ENCODE results near the gene PROK1.

Gene PROK1

DNA sequence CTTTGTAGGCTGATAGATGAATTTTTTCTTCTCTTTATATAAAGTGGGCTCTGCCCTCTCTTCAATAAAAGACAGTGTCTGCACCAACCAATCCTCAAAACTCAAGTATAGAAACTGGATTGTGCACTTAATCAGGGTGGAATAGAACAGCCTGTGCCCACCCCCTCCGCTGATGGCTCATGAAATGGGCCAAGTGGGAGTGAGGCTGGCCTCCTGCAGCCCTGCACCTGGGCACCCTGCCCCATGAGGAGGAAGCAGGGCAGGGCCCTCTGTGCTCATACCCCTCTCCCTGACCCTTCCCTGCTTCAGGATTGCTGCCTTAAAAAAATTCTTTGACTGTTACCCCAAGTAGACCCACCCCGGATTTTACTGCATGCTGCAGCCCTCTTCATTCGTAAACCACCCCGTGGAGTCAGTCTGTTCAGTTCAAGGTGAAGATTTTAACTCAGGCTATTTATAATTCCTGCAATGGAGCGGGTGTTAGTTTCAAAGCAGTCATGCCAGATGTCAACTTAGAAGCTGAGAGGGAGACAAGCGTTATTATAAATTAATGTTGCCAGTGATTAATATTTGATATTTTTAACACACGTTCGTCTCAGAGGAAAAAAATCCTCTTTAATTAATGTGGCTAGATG, 15.8 kb downstream of the PROK1 start:
- DNase-seq: no peak

DNA sequence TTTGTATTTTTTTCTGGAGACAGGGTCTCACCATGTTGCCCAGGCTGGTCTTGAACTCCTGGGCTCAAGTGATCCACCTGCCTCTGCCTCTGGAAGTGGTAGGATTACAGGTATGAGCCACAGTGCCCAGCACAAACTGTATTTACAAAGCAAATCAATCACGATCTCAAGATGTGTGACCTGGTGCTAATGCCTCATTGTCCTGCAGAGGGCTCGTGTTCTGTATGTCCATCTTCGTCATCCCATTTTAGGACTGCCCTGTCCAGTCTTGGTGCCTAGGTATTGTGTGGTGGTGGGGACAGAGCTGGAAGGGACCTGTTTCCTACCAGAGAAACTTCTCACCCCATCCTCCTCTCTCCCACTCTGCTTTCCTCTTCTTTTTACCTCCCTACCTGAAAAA, 20.2 kb downstream of the PROK1 start:
- no peak for DNase-seq

DNA sequence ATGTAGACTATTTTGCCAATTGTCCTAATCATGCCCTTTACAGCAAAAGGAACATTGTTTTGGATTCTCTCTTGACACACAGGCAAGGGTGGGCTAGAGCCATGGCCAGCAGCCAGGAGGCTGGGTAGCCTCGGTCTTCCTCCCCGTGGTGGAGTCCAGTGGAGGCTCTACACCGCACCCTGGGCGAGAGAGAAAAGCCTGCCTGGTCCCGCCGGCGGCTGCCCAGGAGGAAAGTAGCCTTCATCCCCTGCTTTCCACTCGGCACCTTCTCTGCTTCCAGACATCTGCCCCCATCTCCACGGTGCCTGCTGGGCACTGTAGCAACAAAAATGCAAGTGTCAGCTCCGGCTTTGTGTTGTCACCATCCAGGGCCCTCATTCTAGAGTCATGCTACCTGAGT, 21.6 kb downstream of the PROK1 start:
- no peak for DNase-seq

DNA sequence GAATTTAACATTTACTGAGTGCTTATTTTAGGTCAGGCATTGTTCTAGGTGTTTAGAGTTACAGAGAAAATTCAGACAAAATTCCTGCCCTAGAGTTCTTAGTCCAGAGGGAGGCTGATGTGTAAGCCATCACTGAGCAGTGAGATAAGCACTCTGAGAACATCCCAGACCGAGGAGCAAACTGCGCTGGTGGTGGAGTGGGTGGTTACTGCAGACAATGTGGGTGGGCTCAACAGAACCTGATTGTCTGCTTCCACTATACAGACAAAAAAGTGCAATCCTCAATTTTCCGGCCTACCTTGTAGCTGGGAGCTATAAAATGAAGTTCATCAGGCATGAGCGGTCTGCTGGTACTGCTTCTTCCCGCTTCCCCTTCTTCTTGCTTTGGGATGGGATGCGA, 23.5 kb downstream of the PROK1 start:
- no peak for DNase-seq

DNA sequence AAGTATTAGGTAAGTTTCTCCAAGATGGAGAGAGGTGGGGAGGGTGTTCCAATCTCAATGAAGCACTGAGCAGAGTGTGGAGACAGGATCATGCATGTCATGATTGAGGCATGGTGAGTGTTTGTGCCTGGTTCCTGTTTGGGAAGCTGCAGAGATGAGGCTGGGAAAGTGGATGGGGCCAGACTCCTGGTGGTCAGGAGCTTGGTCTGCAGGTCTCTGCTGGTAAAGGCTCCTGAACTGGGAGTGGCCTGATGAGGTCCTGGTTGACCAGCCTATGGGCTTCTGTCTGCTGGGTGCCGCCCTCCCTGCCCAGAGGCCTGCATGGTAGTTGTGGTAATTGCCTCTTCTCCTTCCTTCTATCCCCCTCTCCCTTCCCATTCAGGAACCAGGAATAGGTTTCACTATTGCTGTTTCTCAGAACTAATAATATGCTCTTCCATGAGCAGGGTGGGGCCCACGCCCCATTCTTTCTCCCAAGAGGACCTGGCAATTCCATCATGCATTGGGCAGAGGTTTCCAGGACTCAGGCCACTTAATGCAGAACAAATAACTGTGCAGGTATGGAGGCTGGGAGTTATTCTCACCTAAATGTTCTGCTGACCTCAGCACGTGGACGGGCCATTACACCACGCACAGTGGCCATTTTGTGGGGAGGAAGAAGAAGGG, 24.5 kb downstream of the PROK1 start:
- DNase-seq: no peak

DNA sequence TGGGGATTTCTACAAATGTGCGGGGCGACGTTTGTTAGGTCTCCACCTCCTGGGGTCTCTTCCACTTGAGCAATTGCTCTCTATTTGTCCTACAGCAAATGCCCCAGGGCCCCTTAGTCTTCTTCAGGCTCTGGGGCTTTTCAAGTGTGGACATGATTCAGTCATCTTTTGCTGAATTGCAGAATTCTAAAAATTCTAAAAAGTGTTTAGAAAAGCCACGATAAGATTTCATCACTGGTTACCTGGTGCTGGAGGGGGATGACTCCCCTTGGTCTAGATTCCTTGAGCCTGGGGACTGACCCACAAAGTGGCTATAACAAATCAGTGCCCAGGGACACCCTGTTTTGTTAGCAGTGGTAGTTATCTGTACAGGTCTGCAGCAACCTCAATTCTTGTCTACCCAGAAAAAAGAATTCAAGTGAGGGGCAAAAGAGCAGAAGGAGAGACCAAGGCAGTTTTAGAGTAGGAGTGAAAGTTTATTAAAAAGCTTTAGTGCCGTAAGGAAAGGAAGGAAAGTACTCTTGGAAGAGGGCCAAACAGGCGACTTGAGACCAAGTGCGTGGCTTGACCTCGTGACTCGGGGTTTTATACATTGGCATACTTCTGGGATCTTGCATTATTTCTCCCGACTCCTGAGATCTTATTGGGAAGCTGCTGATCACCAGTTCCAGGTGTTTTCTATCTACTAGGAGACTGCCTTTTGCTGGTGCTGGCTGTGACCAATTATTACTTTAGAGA, 25.2 kb downstream of the PROK1 start:
- DNase-seq: no peak

DNA sequence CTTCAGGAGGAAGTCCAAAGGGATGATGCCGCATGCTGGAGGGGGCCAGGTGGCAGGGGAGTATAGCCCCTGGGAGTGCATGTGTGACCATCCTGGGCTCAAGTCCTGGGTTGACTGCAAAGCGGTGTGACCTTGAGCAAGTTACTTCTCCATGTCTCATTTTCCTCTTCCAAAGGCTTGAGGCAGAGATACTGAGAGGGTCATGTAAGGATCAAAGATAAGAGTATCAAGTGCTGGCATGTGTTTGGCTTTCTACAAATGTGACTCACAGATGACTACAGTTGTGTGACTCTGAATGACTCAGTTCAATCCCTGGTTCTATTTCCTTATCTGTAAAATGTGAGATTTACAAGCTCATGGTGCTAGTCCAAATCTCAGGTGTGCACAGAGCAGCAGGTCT, 26.1 kb downstream of the PROK1 start:
- DNase-seq: peak; percentile 53 to 79

DNA sequence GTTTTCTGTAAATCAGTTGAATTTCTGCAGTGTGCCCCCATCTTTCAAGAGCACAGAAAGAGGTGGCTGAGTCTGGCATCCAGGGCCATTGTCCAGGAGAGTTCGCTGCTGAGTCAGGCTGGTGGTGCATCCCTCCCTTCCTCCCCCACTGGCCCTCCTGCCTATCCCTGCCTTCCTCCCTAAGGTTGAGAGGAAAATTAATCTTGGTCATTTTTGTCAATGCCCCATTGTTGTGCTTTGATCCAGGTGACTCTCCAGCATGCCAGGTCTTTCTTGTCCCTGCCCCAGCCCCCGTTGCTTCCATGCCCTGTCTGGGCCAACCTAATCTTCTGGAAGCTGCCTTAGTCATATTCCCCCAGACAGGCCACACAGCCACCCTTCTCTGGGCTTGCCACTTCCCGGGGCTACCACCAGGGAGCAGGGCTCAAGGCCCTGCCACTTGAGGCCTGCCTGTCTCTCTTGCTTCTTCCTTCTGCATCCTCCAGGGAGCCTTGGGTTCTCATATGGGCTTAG, 26.6 kb downstream of the PROK1 start:
- DNase-seq: no peak

DNA sequence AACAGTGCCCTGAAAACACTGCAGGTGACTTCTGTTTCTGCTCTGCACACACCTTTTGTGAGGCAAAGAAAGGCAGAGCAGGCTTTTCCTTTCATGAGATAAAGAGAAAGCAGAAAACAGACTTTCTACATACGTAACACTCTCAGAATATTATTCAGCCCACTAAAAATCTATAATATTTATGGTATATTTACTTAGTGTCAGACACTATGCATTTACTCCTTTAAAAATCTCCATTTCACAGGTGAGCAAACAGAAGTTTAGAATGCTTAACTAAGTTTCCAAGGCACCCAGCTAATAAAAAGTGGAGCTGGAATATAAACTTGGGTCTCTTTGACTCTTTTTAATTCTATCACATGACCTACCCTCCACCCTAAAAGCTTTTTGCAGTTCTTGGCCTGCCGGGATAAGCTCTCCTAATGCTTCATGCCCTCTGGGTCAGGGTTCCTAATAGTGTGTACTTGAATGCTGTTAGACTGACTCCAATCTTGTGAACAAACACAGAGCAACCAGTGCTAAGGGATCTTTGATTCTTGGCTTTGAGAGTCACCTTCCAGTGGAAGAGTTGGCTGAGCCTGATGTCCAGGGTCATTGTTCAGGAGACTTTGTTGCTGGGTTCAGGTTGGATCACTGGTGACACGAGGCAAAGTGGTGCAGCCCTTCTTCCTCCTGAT, 27.2 kb downstream of the PROK1 start:
- no peak for DNase-seq

DNA sequence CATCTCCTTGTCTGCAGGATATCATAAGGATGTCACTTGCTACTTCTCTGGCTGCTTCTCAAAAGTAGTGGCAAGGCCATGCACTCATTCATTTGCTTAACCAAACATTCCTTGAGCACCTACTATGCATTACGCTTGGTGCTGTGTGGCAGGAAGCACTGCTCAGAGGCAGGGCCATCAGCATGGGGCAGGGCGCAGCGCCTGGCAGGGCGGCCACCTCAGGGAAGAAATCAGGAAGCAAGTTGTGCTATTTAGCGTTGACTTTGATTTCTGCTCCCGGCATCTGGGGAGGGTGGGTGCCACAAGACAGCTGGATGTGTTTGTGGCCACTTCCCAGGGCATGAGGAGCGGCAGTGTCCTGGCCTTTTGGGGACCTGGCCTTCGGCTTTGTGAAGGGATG, 27.9 kb downstream of the PROK1 start:
- no peak for DNase-seq

DNA sequence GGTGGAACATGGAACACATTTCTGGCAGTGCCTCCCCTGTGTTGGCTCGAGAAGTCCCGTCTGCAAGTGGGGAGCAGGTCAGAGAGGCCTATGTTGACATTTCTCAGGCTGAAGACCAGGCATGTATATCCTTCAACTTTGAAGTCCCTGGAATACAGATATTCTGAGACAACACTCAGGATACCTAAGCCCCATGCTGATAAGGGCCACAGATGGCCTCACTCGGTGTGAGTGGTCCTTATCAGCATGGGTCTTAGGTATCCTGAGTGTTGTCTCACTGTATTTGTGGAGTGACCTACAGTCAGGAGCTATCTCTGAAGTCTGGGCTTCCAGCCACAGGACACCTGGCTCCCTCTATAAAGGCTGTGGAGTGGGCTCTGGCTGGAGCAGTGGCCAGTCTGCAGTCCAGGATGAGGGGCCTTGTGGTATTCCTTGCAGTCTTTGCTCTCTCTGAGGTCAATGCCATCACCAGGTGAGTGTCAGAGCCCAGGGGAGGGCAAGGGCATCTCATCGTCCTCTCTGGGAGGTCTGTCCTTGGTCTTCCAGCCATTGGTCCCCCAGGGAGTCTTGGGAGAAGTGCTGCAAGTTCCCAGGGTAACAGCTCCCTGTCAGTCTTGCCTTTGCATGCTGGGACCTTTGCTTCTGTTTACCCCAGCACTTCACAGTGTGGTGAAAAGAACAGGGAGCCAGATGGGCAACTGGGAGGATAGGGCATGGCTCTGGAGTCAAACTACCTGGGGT, 29.6 kb downstream of the PROK1 start:
- DNase-seq: no peak

DNA sequence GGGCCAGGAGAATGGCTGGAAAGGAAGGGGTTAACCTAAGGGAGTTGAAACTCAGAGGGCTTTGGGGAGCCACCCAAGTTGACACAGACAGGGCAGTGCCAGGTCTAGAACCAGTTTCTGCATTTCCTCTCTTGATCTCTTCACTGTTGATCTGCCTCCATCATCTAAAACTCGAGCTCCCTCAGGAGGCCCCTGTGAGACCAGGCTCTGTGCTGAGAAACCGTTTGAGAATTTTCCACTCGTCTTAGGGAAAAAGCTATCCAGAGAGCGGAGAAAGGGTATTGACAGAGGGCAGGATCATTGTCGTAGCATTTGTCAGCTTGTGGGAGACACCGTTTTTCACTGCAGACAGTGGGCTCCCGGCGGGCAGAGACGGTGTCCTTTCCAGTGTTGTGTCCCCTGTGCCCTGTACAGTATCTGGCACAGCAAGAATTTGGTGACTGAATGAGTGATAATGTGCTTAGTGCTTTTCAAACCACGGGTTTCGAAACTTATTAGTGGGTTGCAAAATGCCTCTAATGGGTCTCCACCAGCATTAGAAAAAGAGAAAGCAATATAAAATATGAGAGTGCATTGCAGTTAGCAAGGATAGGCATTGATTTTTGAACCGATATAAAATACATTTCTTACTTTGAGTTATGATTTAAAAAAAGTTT, 31.1 kb downstream of the PROK1 start:
- DNase-seq: no peak

DNA sequence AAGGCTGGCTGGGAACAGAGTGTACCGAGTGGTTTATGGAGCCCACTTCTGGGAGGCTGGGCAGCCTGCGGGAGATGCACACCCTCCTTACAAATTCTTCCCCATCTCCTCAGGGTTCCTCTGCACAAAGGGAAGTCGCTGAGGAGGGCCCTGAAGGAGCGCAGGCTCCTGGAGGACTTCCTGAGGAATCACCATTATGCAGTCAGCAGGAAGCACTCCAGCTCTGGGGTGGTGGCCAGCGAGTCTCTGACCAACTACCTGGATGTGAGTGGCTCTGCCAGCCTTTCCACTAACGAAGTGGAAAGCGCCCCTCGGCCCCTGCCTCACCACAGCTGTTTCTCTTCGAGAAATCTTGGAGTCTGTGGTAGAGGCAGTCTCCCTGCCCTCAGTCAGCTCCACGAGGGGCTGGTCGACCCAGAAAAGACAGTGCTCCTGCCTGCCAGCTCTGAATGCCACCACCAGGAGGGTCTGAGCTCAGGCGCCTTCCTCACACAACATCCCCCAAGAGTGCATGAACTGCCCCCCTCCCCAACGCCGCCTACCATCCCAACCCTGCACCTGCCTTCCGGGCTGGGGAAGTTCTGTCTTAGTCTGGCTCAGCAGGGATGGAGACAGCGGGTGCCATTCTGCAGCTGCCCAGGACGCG, 31.8 kb downstream of the PROK1 start:
- no peak for DNase-seq

DNA sequence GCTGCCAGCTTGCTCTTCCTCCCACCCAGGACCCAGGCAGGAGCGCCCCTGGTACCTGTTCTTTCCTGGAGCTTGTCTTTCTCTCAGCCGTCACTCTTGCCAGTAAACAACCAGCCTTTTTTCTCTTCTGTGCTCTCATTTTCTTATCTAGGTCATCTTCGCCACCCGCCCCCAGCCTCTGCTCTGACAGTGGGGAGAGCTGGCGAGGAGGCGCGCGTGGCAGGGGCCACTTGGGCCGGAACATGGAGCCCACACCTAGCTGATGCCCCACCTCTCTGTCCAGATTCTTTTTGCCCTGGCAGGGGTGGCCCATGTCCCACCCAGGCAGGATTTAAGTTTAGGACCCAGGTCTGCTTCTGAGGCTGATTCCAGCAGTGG, 32.3 kb downstream of the PROK1 start:
- no peak for DNase-seq

DNA sequence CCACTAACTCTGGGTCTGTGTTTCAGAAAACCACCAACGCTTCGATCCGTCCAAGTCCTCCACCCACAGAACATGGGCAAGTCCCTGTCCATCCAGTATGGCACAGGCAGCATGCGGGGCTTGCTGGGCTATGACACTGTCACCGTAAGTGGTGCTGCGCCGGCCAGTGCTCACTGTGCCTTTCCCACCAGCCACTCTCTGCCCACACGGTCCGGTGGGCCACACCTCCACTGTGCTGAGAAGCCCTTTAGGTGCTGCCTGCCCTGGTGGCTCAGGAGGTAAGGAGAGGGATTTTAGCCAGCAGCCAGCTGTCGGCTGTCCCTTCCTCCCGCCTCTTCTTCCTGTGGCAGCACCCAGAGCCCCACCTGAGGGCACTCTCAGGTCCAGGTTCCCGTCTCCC, 33.9 kb downstream of the PROK1 start:
- no peak for DNase-seq

DNA sequence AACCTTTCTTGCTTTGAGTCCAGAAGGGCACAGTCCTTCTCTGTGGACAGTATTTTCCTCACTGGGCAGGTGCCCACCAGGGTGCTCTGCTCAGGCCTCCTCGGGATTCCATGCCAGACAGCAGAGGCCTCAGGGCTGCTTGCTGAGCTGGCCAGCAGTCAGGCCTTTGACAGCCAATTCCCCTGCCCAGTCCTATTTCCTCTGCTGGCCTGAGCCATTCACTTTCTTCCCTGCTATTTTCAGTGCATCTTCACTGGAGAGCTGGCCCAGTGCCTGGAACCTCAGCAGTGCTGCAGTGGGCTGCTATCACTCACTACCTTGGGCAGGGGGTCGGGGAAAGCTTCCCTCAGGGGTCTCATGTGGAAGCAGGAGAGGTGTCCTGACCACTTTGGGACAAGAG, 34.8 kb downstream of the PROK1 start:
- no peak for DNase-seq

DNA sequence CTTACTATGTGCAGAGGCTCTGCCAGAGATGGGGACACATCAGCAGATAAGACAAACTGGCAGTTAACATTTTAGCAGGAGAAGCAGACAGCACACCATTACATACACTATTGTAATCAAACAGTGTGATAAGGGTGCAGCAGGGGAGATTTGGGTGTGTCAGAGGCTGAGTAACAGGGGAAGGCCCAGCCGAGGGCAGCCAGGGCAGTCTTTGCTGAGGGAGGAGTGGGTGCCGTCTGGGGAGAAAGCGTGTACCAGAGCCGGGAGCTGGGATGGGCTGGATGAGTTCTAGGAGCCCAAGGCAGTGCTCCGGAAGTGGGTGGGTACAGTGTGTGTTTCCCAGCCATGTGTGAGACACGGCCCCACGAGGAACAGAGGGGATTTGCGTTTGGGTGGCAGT, 36.8 kb downstream of the PROK1 start:
- no peak for DNase-seq

DNA sequence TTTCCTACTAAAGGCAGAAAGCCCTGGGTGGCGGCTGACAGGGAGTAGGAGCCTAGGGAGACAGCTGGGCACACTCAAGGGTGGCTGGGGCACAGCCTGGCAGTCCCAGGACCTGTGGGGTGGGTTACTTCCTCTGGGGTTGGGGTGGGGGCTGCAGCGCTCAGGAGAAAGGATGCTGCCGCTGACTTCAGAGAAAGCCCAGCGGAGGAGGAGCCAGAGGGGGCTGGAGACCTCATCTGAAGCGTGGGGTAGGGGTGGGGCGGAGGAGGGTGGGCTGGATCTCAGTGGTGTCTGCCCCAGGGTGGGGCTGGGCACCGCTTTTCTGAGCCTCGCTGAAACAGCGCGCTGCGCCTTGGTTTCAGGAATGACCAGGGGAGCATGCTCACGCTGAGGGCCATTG, 37.2 kb downstream of the PROK1 start:
- DNase-seq: no peak

DNA sequence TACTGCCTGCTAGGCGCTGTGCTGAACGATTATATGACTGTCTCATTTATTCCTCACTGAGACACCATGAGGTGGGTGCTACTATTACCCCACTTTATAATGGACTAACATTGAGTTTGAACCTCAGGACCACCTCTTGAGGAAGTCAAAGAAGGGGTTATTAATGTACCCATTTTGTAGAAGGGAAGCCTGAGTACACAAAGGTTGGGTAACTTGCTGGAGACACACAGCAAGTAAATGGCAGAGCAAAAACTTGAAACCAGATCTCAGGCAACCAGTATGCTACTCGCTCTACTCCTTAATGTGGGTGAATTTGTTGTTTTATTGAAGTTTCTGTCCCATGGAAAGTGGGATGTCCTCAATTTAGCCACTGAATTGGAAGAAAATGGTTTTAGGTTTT, 37.9 kb downstream of the PROK1 start:
- no peak for DNase-seq

DNA sequence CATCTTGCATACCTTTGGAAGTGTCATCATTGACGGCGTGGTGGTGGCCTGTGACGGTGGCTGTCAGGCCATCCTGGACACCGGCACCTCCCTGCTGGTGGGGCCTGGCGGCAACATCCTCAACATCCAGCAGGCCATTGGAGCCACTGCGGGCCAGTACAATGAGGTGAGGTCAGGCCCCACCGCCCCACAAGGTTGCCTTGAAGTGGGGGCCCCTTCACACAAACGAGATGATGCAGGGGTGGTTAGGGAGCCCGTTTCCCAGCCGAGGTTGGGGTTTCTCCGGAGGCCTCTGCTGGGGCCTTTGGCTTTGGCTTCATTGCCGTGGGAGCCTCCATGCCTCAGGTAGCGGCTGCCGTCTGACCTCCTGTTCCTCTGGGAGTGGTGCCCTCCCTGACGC, 38.5 kb downstream of the PROK1 start:
- DNase-seq: no peak

DNA sequence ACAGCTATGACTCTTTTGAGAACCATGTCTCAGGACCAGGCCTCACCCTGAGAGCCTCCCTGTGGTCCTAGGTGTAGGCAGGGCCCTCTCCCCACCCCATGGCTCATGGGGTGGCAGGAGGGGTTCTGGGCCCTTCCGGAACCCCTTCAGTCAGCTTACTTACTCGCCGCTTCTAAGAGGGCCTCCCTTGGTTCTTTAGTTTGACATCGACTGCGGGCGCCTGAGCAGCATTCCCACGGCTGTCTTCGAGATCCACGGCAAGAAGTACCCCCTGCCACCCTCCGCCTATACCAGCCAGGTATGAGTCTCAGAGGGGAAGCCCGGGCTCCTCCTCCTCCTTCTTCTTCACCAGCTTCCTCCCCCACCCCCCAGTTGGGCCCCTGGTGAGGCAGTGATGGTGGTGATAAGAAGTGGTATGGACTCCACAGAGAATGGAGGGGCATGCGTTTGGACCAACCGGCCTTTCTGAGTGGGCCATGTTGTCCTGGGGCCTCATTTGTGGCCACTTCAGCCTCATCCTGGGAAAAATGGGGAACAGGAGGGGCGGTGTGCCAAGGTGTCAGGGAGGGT, 39.1 kb downstream of the PROK1 start:
- DNase-seq: no peak
